OCI-LY7 (cell line): ENCODE measurements around the gene BIRC5. TPM values are rescaled to one million over a fixed set of nuclear protein-coding genes. Genes with fewer than 3 reads are reported as not detected.
A peak's percentile ranks its signal among the peaks of the same experiment; 100 is the strongest.

ENCODE experiments used
- BruUV-seq: library from RNA; stranded (reverse); fragments of 400-500 nt; replicated peaks from 2 replicates; lab custom pipeline; 2021; lab: Mats Ljungman, UMichigan
- CTCF ChIA-PET: fragments of 300-600 bp; sonication (Branson Sonifier 250); formaldehyde crosslinking; loops from one replicate; lab custom pipeline; 2022; ENCODE audit warnings: antibody characterized with exemption; ENCODE audit not compliant: unreplicated experiment; lab: Charles Lee
- POLR2A ChIA-PET: fragments of 300-600 bp; sonication (Branson Sonifier 250); formaldehyde crosslinking; loops from one replicate; lab custom pipeline; 2022; ENCODE audit warnings: antibody characterized with exemption; lab: Charles Lee
- DNase-seq: peaks from one replicate; pipeline ENCODE4 v3.0.0-alpha.2; 2015; ENCODE audit warnings: low spot score
- H2AFZ ChIP-seq: fragments of 200-600 bp; sonication (generic), shearing (Covaris generic); 2 replicates; pipeline ENCODE4 v1.6.1; 2014; ENCODE audit warnings: mild to moderate bottlenecking, antibody characterized with exemption, low read length, moderate library complexity
- H3K27ac ChIP-seq: fragments of 200-600 bp; sonication (generic); 2 replicates; pipeline ENCODE4 v1.5.1; 2014; ENCODE audit warnings: mixed run types, low read depth, mild to moderate bottlenecking, moderate library complexity, low read length, inconsistent platforms; ENCODE audit not compliant: poor library complexity, severe bottlenecking
- H3K36me3 ChIP-seq: fragments of 200-600 bp; sonication (generic); 2 replicates; pipeline ENCODE4 v1.6.1; 2014; ENCODE audit warnings: mild to moderate bottlenecking, antibody characterized with exemption, low read length, moderate library complexity, mixed read lengths; ENCODE audit not compliant: insufficient read depth
- H3K4me1 ChIP-seq: fragments of 200-600 bp; sonication (generic); 2 replicates; pipeline ENCODE4 v1.5.1; 2014; ENCODE audit warnings: mild to moderate bottlenecking, low read length; ENCODE audit not compliant: insufficient read depth, poor library complexity, severe bottlenecking
- H3K4me2 ChIP-seq: fragments of 200-600 bp; sonication (generic); 2 replicates; pipeline ENCODE4 v1.6.1; 2014; ENCODE audit warnings: mild to moderate bottlenecking, low read length
- H3K4me3 ChIP-seq: fragments of 200-600 bp; sonication (generic); 2 replicates; pipeline ENCODE4 v1.5.1; 2014; ENCODE audit warnings: mild to moderate bottlenecking, low read depth, low read length; ENCODE audit not compliant: poor library complexity, severe bottlenecking
- H3K79me2 ChIP-seq: fragments of 200-600 bp; sonication (generic); 2 replicates; pipeline ENCODE4 v1.6.1; 2016; ENCODE audit warnings: low read depth, mild to moderate bottlenecking, low read length, moderate library complexity, mixed read lengths; ENCODE audit not compliant: insufficient read depth
- H3K9me2 ChIP-seq: fragments of 200-600 bp; sonication (generic); 2 replicates; pipeline ENCODE4 v1.6.1; 2016; ENCODE audit warnings: mild to moderate bottlenecking, low read length, mixed read lengths; ENCODE audit not compliant: insufficient read depth
- H3K9me3 ChIP-seq: fragments of 200-600 bp; sonication (generic); 2 replicates; pipeline ENCODE4 v1.6.1; 2014; ENCODE audit warnings: mild to moderate bottlenecking, mixed run types, low read length, mixed read lengths
- H4K20me1 ChIP-seq: fragments of 200-600 bp; sonication (generic); 2 replicates; pipeline ENCODE4 v1.6.1; 2014; ENCODE audit warnings: mild to moderate bottlenecking, antibody characterized with exemption, low read length, moderate library complexity, mixed read lengths; ENCODE audit not compliant: insufficient read depth
- CTCF ChIP-seq: fragments of 200-600 bp; sonication (generic); conservative IDR thresholded peaks from 2 replicates; pipeline ENCODE4 v1.5.1; 2014; ENCODE audit warnings: mild to moderate bottlenecking, antibody characterized with exemption, low read length, moderate library complexity, mixed read lengths
- EZH2phosphoT487 ChIP-seq: fragments of 200-600 bp; sonication (generic); IDR thresholded peaks from 2 replicates; pipeline ENCODE4 v1.6.1; 2018; ENCODE audit warnings: low read depth, borderline replicate concordance, mild to moderate bottlenecking, mixed run types, antibody characterized with exemption, low read length, moderate library complexity, mixed read lengths
- intact Hi-C: fragments of 100-400 bp; cut with micrococcal nuclease; formaldehyde crosslinking; loops from one replicate; pipeline ENCODE4 v1.10.0; 2022; ENCODE audit not compliant: unreplicated experiment
- total RNA-seq, 2 experiments: library from RNA; depleted of rRNA in 1 of 2; stranded (reverse); fragments of >200 nt in 1 of 2; shearing (Covaris generic) in 1 of 2; gene quantifications; 2 replicates each; pipeline ENCODE4 v1.2.3, GENCODE V29; 2014 to 2022

BIRC5 gene
- total RNA-seq, 2 experiments from 2014 or later, result 184 to 266 TPM

- peaks cover 60% of the 10 kb centered on the region for H3K36me3 ChIP-seq
- no peaks in the 10 kb centered on the region for H3K9me2 ChIP-seq
- CTCF ChIA-PET, result interaction anchor here (0.6 to 1.1 kb wide), 4 partner anchors 10 to 92 kb away, joined by 3 to 4 read pairs (median 3); partner anchors contain the start of gene TK1
- BruUV-seq, result no TSS peak
- H4K20me1 ChIP-seq, result no peaks in the 10 kb centered on the region
- no peaks in the 10 kb centered on the region for H3K9me3 ChIP-seq
- TF ChIP-seq CTCF (peak; percentile 100), EZH2phosphoT487 (no peak)
- no peak overlapping the region for H2AFZ ChIP-seq
- peak; percentile 85 for DNase-seq
- POLR2A ChIA-PET, result interaction anchor here (1.4 kb wide), 1 partner anchor 49 kb away, joined by 3 read pairs; no protein-coding TSS in a partner anchor
- no peak overlapping the region for H3K27ac ChIP-seq
- H3K4me3 ChIP-seq, result no peak overlapping the region
- no peaks in the 10 kb centered on the region for H3K79me2 ChIP-seq
- peaks cover 62% of the 10 kb centered on the region for H3K4me1 ChIP-seq
- peak overlapping the region; percentile 3; the same call in 1 of the 2 replicates for H3K4me2 ChIP-seq
- intact Hi-C loops, result loop anchor here (1.0 kb wide), 1 partner anchor 64 kb away; no protein-coding TSS in a partner anchor
Observed at GRCh38 chr17:78176548-78177025, 37.5 kb upstream of the BIRC5 start.

DNA sequence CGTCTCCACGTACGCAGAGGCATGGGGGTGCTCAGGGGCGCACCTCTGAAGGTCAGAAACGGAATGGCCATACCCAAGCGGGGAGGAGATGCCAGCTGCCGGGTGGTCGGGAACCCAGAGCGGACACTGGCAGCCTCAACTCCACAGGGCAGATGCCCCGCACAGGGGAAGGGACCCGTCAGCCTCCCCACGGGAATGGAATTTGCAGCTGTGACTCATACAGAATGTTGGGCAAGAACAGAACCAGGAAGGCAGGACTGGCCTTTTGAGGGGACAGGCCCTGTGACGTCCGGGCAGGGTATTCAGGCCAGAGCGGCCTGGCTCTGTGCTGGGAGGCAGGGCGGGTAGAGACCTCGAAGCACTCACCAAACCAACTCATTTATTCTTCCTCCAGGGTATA, 34.7 kb upstream of the BIRC5 start:
- no peaks in the 10 kb centered on the region for H3K9me2 ChIP-seq
- no peak overlapping the region for H3K27ac ChIP-seq
- intact Hi-C loops, result no loop called here
- H3K4me1 ChIP-seq, result peaks cover 43% of the 10 kb centered on the region
- ChIA-PET POLR2A (no interaction called here), CTCF (no interaction called here)
- no peak for DNase-seq
- H3K9me3 ChIP-seq, result no peaks in the 10 kb centered on the region
- H3K4me2 ChIP-seq, result no peak overlapping the region
- no peak overlapping the region for H2AFZ ChIP-seq
- H4K20me1 ChIP-seq, result no peaks in the 10 kb centered on the region
- TF ChIP-seq CTCF (no peak), EZH2phosphoT487 (no peak)
- H3K36me3 ChIP-seq, result peaks cover 62% of the 10 kb centered on the region
- no peak overlapping the region for H3K4me3 ChIP-seq
- no TSS peak for BruUV-seq
- H3K79me2 ChIP-seq, result no peaks in the 10 kb centered on the region

DNA sequence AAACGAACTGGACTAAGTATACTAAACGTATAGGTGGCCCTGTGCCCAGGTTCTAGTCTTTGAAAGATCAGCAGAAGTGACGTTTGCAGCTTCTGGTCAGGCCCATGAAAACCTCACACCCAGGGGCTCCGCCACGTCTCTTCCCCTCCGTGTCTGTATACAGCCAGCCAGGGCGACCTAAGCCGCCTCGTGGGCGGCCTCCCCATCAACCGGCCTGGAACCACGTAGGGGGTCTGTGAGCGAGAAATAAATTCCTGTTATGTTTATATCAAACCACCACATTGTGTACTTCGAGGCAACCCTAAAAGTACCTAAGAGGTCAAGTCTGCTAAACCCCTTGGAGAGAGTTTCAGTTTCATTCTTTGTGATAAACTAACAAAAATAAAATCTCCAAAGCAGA, 34.0 kb upstream of the BIRC5 start:
- H3K9me2 ChIP-seq, result no peaks in the 10 kb centered on the region
- no peaks in the 10 kb centered on the region for H3K9me3 ChIP-seq
- TSS peak; percentile 29 for BruUV-seq
- no peak overlapping the region for H3K27ac ChIP-seq
- H3K4me1 ChIP-seq, result peaks cover 44% of the 10 kb centered on the region
- H3K4me2 ChIP-seq, result peak overlapping the region; percentile 1; the same call in 1 of the 2 replicates
- H3K4me3 ChIP-seq, result no peak overlapping the region
- no peak for DNase-seq
- TF ChIP-seq EZH2phosphoT487 (no peak), CTCF (no peak)
- H2AFZ ChIP-seq, result no peak overlapping the region
- ChIA-PET CTCF (no interaction called here), POLR2A (interaction anchor here (0.5 to 1.4 kb wide), 3 partner anchors 10 to 13 kb away, joined by 3 to 5 read pairs (median 5); no protein-coding TSS in a partner anchor)
- H4K20me1 ChIP-seq, result no peaks in the 10 kb centered on the region
- peaks cover 60% of the 10 kb centered on the region for H3K36me3 ChIP-seq
- H3K79me2 ChIP-seq, result peaks cover 2% of the 10 kb centered on the region; the same call in 1 of the 2 replicates
- intact Hi-C loops, result no loop called here
